GM19023 (cell line): ENCODE measurements around the gene BDKRB2.

Experiments
- ATAC-seq: cut with Tn5 transposase; IDR thresholded peaks from one replicate; pipeline ENCODE4 v1.9.1; 2021; ENCODE audit warnings: mild to moderate bottlenecking, moderate library complexity; ENCODE audit not compliant: unreplicated experiment

BDKRB2 gene

GRCh38 chr14:96197969-96198368, 6.7 kb upstream of the BDKRB2 start:
- no peak for ATAC-seq

DNA sequence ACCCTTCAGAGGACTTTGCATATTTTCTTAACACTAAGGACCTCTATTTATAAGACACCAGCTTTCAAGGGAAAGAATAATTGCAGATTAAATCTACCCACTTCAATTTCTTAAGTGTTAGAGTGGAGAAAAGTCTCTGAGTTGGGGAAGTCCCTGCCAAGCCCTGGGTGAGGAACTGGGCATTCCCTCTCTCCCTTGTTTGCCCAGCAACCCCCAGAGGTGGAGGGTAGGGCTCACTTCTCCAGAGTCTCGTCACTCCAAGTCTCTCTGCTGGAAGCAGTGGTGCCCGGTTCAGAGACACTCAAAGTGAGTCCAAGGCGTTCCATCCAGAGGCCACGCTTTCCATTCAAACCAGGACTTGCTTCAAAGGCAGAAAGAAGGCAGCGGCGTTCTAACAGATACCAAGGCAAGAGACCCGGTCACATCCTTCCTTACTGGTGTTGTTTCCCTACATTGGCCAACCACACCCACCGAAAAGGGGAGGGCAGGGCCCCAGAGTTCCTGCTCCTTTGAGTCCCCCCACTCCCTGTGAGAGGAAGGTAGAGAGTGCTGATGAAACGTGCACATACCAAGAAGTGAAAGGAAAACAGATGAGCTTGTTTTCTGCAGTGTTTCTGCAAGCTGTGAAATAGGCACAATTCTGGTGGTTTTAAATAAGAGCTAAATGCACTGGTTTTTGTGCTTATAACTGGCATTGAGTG, 6.1 kb upstream of the BDKRB2 start:
- ATAC-seq: no peak

GRCh38 chr14:96201157-96201556, 3.5 kb upstream of the BDKRB2 start:
- ATAC-seq: no peak

DNA sequence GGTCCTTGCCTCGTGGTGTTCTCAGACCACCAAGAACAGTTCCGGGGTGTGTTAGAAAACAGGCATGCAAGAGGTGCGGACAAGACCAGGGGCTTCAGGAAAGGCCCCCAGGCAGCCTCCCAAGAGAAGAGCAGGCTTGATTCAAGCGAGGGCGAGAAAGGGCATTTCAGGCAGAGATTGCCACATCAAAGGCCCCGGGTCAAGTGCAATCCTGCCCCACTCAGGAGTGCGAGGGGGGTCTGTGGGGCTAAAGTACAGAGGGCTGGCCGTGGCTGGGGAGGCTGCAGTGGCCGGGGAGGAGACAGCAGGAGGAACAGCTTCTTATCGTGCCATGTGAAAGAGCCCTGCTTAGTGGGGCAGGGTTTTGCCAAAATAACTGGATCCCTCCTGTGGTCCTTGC, 2.7 kb upstream of the BDKRB2 start:
- ATAC-seq: no peak

DNA sequence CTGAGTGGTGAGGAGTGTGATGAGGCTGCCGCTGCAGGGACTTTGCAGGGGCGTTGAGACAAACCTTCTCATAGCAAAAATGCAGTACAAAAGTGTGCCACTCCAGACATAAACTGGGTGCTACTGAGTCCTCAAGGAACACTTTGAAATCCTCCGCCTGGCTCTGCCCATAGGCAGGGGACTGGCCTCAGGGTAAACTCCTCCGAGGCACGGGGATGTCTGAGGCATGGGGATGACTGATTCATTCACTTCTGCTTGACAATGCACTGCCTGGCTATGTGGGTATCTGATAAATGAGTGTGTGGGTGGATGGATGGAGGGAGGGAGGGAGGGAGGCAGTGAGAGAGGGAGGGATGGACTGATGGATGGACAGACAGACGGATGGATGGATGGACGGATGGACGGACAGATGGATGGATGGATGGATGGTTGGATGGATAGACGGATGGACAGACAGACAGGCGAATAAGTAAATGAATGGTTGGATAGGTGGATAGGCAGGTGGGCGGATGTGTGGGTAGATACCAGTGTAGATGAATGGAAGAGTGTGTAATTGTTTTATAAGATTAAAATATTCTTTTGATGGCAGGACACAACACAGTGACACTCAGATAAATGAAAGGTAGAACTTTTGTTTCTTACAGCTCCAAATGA, 2.1 kb upstream of the BDKRB2 start:
- ATAC-seq: no peak

GRCh38 chr14:96203116-96203515, 1.5 kb upstream of the BDKRB2 start:
- no peak for ATAC-seq

- ATAC-seq: no peak
Observed at GRCh38 chr14:96203635-96204034, 1.0 kb upstream of the BDKRB2 start.

DNA sequence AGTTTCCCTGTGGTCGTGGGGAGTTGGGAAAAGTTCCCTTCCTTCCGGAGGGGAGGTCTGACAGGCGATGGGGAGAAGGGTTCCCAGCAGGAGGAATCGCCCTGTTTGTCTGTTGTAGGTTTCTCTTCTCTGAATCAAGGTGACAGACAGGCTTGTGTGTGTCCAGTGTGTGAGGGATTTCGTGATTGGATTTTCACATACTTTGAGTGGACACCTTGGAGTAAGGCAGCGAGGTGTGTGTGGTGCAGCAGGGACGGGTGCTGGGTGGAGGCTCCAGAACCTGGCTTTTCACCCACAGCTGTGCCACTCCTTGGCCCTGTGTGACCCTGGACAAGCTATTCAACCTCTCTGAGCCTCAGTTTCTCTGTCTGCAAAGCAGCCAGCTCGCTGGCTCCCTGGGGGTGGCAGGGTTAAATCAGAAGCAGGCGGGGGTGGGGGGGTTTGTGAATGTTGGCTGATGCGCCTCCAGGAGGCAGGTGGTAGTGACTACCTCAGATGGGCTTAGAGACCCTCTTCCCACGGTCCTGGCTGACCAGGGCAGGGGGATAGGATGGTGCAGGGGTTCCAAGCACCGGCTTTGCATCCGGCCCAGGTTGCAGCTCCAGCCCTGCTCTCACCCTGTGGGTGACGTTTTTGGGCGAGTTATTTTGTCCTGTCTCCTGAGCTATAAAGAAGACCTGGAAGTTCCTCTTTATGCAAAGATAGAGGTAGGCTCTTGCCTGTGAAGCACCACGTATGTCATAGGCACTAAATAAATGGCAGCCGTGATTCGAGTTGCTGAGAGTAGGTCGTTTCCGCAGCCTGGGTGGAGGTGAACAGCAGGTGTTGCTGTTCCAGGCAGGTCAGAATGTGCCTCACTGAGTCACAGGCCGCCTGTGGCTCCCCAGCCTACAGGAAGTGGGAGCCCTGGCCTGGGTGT, 679 bp downstream of the BDKRB2 start:
- ATAC-seq: no peak

- no peak for ATAC-seq
Observed at GRCh38 chr14:96205978-96206360, 1.3 kb downstream of the BDKRB2 start.

DNA sequence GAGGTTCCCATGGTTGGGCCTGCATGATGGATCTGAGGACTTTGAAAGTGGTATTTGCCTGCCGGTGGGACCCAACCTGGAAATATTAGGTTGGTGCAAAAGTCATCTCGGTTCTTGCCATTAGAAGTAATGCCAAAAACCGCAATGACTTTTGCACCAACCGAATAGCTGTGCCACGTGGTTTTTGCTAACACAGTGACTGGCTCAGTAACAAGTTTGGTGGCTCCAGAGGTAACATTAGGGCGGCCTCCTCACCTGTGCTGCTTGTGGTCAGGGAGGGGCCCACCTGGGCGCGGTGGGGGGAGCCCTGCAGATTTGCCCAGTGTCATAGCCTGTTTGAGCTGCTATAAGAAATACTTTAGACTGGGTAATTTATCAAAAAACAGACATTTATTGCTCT, 1.8 kb downstream of the BDKRB2 start:
- ATAC-seq: no peak

- ATAC-seq: no peak
Observed at GRCh38 chr14:96207686-96208085, 3.0 kb downstream of the BDKRB2 start.

DNA sequence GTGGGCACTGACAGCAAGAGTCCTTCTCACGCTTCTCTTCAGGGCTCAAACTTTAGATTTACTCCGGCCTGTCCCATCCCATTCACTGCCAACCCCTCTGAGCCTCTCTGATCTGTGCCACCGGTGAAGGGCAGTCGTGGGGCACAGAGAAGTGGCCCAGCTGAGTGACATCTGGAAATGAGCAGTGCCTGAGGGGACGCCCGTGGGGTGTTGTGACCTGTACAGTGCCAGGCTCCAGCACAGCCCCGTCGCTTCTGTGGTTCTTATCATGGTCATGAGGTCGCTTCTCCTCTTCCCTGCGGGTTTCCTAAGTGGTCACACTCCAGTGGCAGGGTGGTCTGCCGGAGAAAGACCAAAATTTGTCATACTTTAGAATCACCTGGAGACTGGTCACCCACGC, 4.1 kb downstream of the BDKRB2 start:
- ATAC-seq: no peak

DNA sequence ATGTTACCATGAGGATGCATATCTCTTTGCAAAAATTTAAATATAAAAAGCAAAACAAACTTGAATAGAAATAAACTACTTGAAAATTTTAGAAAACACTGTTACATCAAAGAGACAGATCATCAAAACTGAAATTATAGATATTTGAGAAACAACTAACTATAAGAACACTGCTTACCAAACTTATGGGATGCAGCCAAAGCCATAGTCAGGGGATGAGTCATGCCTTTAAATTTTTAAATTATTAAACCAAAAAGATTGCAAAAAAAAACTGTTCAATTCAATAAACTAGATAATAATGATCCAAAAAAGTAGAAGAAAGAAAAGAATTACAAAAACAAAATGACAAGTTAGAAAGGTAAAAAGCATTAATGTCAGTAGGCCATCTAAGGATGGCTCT, 7.5 kb downstream of the BDKRB2 start:
- ATAC-seq: no peak

GRCh38 chr14:96212896-96213295, 8.3 kb downstream of the BDKRB2 start:
- no peak for ATAC-seq

GRCh38 chr14:96213871-96214465, 9.3 kb downstream of the BDKRB2 start:
- ATAC-seq: no peak

- no peak for ATAC-seq
Observed at GRCh38 chr14:96214793-96215192, 10.2 kb downstream of the BDKRB2 start.

DNA sequence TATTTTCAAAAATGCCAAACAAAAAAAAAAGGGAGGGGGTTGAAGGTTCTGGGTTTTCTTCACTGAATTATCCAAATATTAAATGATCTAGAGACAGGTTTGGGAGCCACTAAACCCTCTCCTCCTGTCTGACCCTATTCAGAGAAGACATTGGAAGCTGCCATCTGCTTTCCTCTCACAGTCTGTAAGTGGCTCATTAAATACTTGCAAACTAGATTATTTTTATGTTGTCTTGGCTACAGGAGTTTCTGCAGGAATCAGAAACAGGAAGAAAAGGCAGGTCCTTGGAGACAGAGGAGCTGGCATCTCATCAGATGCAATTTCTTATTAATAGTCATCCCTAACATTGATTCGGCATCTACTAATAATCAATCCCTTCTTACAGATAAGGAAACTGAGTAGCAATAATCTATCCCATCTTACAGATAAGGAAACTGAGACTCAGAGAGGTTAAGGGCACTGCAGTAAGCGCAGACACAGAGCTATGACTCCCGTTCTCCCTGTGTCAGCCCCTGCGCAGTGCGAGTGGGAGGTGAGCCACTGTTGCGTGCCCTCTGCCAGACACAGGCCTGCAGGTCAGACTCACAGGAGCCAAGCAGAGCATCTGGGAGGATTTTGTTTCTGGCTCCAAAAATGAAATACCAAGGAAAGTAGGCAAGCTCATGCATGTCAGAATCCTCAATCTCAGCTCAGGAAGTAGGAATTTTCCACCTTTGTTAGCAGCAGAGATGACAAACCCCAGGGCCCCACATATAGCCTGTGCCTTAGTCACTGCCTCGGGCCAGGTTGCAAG, 11.0 kb downstream of the BDKRB2 start:
- no peak for ATAC-seq

DNA sequence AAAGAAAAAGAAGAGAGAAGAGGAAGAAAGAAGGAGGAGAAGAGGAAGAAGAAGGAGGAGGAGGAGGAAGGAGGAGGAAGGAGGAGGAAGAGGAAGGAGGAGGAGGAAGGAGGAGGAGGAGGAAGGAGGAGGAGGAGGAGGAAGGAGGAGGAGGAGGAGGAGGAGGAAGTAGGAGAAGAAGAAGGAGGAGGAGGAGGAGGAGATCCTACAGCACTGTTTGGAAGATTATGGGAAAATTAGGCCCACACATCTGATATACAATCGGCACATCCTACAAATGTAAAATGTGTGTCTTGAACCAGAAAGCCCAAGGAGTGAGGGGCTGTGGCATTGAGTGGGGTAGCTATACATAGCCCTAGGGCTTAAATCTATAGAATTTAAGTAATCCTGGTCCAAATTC, 12.0 kb downstream of the BDKRB2 start:
- no peak for ATAC-seq

GRCh38 chr14:96217376-96217913, 12.8 kb downstream of the BDKRB2 start:
- no peak for ATAC-seq

- no peak for ATAC-seq
Observed at GRCh38 chr14:96221109-96221650, 16.5 kb downstream of the BDKRB2 start.
